Uterus (tissue), 4 donors: ENCODE measurements around the gene CNTNAP5. TPM values are rescaled to one million over a fixed set of nuclear protein-coding genes. Genes with fewer than 3 reads are reported as not detected.

Experiments
- DNase-seq, 2 donors: peaks; one replicate each; pipeline ENCODE4 v3.0.0-alpha.2; 2019 to 2020
- H3K27ac ChIP-seq, 2 donors: fragments of 200-600 bp; sonication (generic); 1 replicate in 1 of 2; 2 replicates in 1 of 2; pipeline ENCODE4 v1.5.1; 2016 to 2018
- H3K27me3 ChIP-seq, 2 donors: fragments of 200-600 bp; sonication (generic); one replicate each; pipeline ENCODE4 v1.5.1; 2018 to 2019; ENCODE audit warnings: control low read depth in 1 of 2
- H3K36me3 ChIP-seq, 2 donors: fragments of 200-600 bp; sonication (generic); one replicate each; pipeline ENCODE4 v1.5.1; 2019; ENCODE audit warnings: control low read depth in 1 of 2
- H3K4me1 ChIP-seq, 2 donors: fragments of 200-600 bp; sonication (generic); one replicate each; pipeline ENCODE4 v1.5.1; 2018 to 2019; ENCODE audit warnings: control low read depth in 1 of 2
- H3K4me3 ChIP-seq, 2 donors: fragments of 200-600 bp; sonication (generic); 1 replicate in 1 of 2; 2 replicates in 1 of 2; pipeline ENCODE4 v1.5.1; 2018 to 2019; ENCODE audit warnings: mild to moderate bottlenecking in 1 of 2
- H3K9me3 ChIP-seq, 2 donors: fragments of 200-600 bp; sonication (generic); one replicate each; pipeline ENCODE4 v1.5.1; 2019; ENCODE audit warnings: control low read depth in 1 of 2
- CTCF ChIP-seq, 4 experiments: fragments of 200-600 bp in 2 of 4; fragments of 450-650 bp in 2 of 4; sonication (generic) in 2 of 4; IDR thresholded peaks; one replicate each; pipeline ENCODE4 v1.5.1; 2016 to 2019; ENCODE audit warnings: antibody characterized with exemption in 4 of 4, mild to moderate bottlenecking in 2 of 4, moderate library complexity in 1 of 4
- POLR2A ChIP-seq, 2 donors: fragments of 450-650 bp; IDR thresholded peaks; one replicate each; pipeline ENCODE4 v1.6.1; 2016; ENCODE audit warnings: antibody characterized with exemption in 2 of 2, mild to moderate bottlenecking in 1 of 2, moderate library complexity in 1 of 2
- intact Hi-C: fragments of 100-400 bp; cut with DNase I; formaldehyde crosslinking; loops from one replicate; pipeline ENCODE4 v1.15.1; 2023; ENCODE audit warnings: low total_unique reads
- total RNA-seq, 4 donors: library from RNA; depleted of rRNA in 3 of 4; stranded (reverse); fragments of >200 nt in 3 of 4; gene quantifications; one replicate each; pipeline versions ENCODE4 v1.1.0 to v1.2.4, GENCODE V29; 2014 to 2023
- donor health status: DM: yes; HTN: yes; CAD: no.

The CNTNAP5 gene
- total RNA-seq, 4 donors from 2014 or later = 1.4 TPM; not detected in 3

DNA sequence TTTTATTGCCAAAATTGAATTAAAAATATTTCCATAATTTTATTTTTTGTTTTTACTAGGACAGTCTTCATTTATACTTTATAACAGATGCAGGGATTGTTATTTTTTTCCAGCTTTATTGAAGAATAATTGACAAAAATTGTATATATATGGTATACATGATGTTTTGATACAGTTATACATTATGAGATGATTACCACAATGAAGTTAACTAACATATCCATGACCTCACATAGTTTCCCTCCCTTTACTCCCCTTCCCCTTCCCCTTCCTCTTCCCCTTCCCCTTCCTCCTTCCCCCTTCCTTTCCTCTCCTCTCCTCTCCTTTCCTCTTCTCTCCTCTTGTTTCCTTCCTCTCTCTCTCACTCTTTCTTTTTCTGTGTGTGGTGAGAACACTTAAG is 700.1 kb downstream of the CNTNAP5 start:
- Histone ChIP-seq H3K4me1 (no peaks in the 10 kb centered on the region), H3K27me3 (no peaks in the 10 kb centered on the region), H3K27ac (no peak overlapping the region), H3K4me3 (no peak overlapping the region), H3K36me3 (no peaks in the 10 kb centered on the region), H3K9me3 (no peaks in the 10 kb centered on the region)
- intact Hi-C loops = no loop called here
- no peak for DNase-seq
- TF ChIP-seq POLR2A (IDR thresholded peaks at IDR 0.05) (no peak), CTCF (IDR thresholded peaks at IDR 0.05) (no peak)

- no peak overlapping the region for H3K4me3 ChIP-seq
- H3K9me3 ChIP-seq = no peaks in the 10 kb centered on the region
- intact Hi-C loops = no loop called here
- H3K36me3 ChIP-seq = no peaks in the 10 kb centered on the region
- no peaks in the 10 kb centered on the region for H3K4me1 ChIP-seq
- H3K27me3 ChIP-seq = no peaks in the 10 kb centered on the region
- no peak for DNase-seq
- H3K27ac ChIP-seq = no peak overlapping the region
- TF ChIP-seq CTCF (IDR thresholded peaks at IDR 0.05) (no peak), POLR2A (IDR thresholded peaks at IDR 0.05) (no peak)
These were observed 715.5 kb downstream of the CNTNAP5 start for GRCh38 chr2:124740636-124741035.

GRCh38 chr2:124753842-124754241 is 728.8 kb downstream of the CNTNAP5 start:
- Histone ChIP-seq H3K36me3 (no peaks in the 10 kb centered on the region), H3K9me3 (no peaks in the 10 kb centered on the region), H3K4me3 (no peak overlapping the region), H3K4me1 (no peaks in the 10 kb centered on the region), H3K27ac (no peak overlapping the region), H3K27me3 (no peaks in the 10 kb centered on the region)
- TF ChIP-seq POLR2A (IDR thresholded peaks at IDR 0.05) (no peak), CTCF (IDR thresholded peaks at IDR 0.05) (no peak)
- intact Hi-C loops = no loop called here
- DNase-seq = no peak

GRCh38 chr2:124755386-124755785 is 730.3 kb downstream of the CNTNAP5 start:
- intact Hi-C loops = no loop called here
- DNase-seq = no peak
- Histone ChIP-seq H3K27me3 (no peaks in the 10 kb centered on the region), H3K27ac (no peak overlapping the region), H3K9me3 (no peaks in the 10 kb centered on the region), H3K36me3 (no peaks in the 10 kb centered on the region), H3K4me1 (no peaks in the 10 kb centered on the region), H3K4me3 (no peak overlapping the region)
- TF ChIP-seq CTCF (IDR thresholded peaks at IDR 0.05) (no peak), POLR2A (IDR thresholded peaks at IDR 0.05) (no peak)

- Histone ChIP-seq H3K9me3 (no peaks in the 10 kb centered on the region), H3K36me3 (no peaks in the 10 kb centered on the region), H3K4me1 (no peaks in the 10 kb centered on the region), H3K27ac (no peak overlapping the region), H3K4me3 (no peak overlapping the region), H3K27me3 (no peaks in the 10 kb centered on the region)
- DNase-seq = no peak
- TF ChIP-seq POLR2A (IDR thresholded peaks at IDR 0.05) = no peak
- TF ChIP-seq CTCF (IDR thresholded peaks at IDR 0.05) = no peak
- intact Hi-C loops = no loop called here
These were observed 731.0 kb downstream of the CNTNAP5 start for GRCh38 chr2:124756048-124756447.
